GM21619 (cell line): ENCODE results near the gene DENND1B.

ENCODE experiments used
- ATAC-seq: cut with Tn5 transposase; IDR thresholded peaks from one replicate; pipeline ENCODE4 v1.9.1; 2021; ENCODE audit not compliant: unreplicated experiment

Gene DENND1B

DNA sequence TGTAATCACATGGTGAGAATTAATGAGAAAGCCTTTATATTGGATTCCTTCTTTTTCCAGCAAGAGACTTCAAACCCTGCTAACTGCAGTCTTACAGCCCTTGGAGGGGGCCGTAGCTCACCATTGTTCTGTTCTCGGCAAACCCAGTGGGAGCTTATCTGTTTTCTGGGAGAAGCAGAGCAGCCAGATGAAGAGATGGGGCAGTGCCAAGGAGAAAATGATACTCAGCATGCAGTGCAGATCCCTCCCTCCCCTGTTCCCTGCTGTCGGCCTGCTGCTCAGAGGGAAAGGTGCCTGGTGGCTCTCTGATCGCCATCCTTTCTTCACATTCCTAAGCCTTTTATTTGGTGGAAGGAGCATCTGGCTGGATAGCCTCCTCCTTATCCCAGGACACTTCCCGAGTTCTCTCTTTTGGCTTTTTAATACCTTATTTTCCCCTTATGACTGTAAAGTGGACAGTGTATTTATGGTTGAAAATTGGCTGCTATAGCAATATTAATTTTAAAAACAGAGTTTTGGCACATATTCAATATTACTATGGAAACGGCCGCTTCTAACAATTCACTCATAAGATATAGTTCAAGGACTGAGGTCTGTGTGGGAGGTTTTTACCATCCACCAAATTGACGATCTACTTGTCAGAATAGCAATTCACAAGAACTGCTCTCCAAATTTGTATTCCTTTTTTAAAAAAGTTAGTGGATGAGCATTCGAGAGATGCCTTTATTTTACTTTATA lies 303.9 kb downstream of the DENND1B start:
- no peak for ATAC-seq

DNA sequence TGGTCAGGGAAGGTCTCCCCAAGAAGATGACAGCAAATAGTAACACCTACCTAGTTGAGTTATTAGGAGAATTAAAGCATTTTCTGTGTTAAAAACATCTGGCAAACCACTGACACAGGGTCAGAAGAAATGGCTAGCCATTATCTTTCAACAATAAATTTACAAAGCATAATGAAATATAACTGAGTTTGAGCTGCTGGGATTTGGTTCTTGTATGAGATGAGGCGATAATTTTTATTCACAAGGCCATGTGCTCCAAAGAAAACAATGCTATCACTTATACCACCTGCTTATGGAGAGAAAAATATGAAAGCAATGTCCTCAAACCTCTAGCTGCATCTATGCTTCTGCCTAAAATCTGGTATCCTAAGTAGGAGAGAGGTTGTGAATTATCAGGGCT lies 304.9 kb downstream of the DENND1B start:
- ATAC-seq, result no peak

DNA sequence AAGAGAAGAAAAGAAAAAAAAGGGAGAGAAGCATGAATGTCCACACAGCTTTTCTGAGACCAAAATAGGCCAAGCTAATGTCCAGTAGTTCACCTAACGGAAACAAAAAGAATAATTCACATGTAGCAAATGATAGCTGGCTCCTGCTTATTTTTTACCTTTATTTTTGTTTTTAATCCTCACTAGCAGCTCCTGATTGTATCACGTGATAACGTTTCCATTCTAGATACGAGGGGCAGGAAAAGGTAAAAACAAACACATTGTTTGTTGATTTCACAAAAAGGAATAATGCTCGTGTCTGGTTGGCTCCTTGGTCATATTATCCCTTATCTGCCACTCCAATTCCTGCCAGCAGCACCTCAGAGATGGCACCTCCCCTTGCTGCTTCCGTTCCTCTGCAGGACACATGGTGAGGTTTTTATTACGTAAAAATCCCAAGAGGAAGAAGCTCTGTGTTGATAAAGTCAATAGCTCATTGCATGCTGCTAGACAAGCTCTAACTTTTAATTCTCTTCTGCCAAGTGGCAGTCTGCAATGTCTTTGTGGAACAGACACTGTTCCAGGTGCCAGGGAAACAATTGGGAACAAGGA lies 305.6 kb downstream of the DENND1B start:
- ATAC-seq, result no peak

DNA sequence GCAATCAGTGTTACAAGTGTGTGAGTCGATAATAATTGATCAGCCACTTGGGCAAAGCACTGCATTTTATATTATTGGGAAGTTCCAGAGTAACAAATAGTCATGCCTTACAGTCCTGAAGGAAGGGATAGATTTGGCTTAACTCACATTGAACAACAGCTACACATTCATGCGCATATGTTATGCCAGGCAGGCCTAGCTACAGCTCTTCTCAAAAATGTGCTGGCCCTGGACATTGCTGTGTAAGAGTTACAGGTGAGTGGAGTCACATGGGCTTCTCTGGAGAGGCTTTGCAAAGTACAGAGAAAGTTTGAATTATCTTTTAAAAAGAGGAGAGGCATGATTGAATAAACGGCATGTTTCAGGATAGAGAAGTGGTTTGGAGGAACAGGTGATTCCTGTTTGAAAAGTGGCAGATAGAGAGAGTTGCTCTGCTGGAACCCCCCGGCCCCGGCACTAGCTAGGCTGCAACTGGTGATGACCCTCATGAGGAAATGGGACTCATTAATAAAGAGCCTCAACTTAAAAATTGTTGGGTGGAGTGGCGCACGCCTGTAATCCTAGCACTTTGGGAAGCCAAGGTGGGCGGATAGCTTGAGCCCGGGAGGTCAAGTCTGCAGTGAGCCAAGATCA lies 306.6 kb downstream of the DENND1B start:
- no peak for ATAC-seq

DNA sequence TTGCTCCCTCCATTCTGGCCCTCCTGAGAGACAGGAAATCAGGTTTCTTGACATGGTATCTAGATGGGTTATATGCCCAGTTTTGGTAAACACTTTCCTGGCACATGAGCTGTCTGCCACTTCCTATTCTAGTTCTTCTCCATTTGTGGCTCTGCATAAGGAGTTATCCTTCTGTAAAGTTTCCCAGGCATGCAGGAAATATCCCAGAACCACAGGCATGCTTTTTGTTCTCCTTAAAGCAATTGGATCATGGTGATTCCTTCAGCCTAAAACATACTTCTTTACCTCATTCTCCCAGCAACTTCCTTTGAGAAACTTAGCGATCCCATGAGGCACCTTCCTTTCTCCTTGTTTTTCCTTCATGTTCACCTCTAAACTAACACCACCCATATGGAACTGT lies 307.4 kb downstream of the DENND1B start:
- ATAC-seq, result no peak

DNA sequence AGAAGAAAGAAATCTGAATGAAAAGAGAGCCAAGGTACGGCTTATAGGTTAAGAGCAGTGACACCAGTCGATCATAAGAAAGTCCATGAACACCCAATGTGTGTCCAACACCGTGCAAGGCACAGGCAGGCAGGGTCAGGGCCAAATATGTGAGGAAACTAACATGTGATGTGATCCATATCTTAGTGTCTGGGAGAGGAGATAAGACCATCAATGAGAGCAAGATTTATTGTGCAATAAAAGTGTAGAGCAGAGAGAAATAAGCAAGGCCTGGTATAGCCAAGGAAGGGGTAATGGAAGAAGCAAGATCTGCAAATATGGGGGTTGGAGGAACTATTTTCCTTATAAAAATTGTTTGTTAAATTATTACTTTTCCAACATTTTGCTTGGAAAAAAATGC lies 308.5 kb downstream of the DENND1B start:
- ATAC-seq, result no peak

DNA sequence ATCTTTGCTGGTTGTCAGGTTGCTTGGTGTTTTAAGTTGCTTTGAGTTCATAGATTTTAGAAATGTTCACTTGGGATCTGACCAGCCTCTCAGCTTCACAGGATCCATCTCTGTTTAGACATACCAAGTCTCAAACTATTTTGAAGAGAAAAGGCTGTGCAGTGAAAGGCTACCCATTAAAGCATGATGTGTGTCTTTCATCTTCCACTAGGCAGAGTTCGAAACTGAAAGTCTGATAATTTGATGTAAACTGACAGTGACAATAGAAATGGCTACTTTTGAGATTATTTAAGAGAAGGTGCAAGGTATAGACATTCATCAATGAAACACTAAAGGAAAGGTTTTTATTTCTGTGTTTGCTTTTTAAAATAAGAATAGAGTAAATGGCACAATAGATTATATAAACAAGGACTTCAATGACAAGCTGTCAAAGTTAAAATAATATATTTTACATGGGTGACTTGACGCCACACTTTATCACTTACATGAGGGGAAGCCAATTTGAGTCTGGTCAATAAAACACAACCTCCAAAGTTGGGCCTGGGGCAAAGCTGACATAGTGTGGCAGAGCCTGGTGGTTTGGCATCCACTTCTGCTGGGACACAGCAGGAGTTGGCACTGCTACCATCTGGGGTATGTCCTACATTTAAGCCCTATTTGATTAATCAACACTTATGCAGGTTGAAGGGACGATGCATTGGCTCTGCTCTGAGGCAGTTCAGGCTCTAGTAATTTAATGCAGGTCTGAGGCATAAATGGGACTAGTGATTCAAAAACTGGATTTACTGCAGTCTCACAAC lies 309.6 kb downstream of the DENND1B start:
- ATAC-seq, result no peak

DNA sequence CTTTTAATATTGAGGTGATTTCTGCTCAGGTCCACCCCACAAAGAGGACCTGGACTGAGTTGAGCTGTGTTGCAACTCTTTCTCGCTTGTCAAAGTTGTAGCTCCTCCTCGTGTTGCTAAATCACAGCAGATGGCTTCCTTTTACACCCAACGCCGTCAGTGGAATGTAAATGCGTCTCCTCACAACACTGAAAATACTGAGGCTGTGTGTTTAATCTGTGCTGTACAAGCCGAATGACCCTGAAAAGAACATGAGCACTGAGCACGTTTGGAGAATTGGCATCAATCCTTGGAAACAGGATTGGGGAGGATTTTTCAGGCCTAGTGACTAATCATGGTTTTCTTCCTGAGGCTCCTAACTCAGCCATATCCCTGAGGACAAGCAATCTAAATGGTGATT lies 311.2 kb downstream of the DENND1B start:
- ATAC-seq, result no peak

DNA sequence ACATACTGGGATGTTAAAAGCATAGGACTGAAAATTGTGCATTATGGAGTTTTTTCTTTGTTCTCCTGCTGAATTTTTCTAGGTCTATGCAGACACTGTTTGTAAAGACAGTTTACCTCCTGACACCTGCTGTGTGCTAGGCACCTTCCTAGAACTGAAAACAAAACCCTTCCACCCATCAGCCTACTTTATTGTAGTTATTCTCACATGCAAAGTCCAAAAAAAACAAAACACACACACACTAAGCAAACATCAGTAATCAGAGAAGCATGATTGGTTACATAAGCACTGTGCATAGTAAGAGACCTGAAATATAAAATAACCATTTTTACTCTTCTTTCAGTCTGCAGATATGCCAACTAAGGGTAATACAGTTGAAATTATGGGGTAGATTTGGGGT lies 312.1 kb downstream of the DENND1B start:
- ATAC-seq, result no peak

DNA sequence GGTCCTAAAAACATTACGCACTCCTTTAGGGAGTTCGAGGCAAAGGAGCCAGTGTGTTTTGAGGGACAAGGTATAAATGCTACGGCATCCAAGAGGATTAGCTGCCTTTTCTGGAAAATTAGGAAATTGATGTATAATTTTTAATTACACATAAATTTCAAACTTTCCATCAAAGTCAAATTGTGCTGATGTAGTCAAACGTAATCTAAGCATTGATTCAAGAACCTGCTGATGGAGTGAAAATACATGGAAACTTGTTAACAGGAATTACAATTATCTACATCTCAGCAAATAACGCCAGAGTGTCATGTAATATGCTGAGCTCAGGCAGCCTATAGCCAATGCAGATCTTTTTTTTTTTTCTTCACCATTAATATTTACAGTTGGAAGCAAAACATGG lies 312.7 kb downstream of the DENND1B start:
- no peak for ATAC-seq
